Measurements from ENCODE around the gene GRID1. TPM values are rescaled to one million over a fixed set of nuclear protein-coding genes. Genes with fewer than 3 reads are reported as not detected.

The GRID1 gene
- polyA plus RNA-seq, 1 of the 3 experiments (the other 2 are of a cell fraction) = 0.13 TPM

- Histone ChIP-seq H4K20me1 (ENCODE audit: insufficient read depth) (no peaks in the 10 kb centered on the region), H3K79me2 (ENCODE audit: insufficient read depth) (no peaks in the 10 kb centered on the region), H3K9me2 (no peaks in the 10 kb centered on the region), H3K9ac (no peak overlapping the region), H3F3A (replicated peaks; ENCODE audit: insufficient read depth) (no peaks in the 10 kb centered on the region), H2AFZ (ENCODE audit: low read depth) (no peak overlapping the region), H3K9me3 (no peaks in the 10 kb centered on the region), H3K27ac (ENCODE audit: low read depth in 2 of 2, low read length in 1 of 2) (no peak overlapping the region), H3K36me3 (replicated peaks in 1 of 2; ENCODE audit: control insufficient read depth in 1 of 2, insufficient read depth in 2 of 2, low read length in 1 of 2) (no peaks in the 10 kb centered on the region), H3K4me3 (ENCODE audit: low read depth in 2 of 2, low read length in 1 of 2) (no peak overlapping the region), H3K4me1 (ENCODE audit: control insufficient read depth in 1 of 2, insufficient read depth in 2 of 2, low read depth in 1 of 2, low read length in 1 of 2) (peaks cover 0 to 8% of the 10 kb centered on the region in 2 experiments; a peak in 2 of 4 replicates), H3K27me3 (ENCODE audit: insufficient read depth) (no peaks in the 10 kb centered on the region), H3K4me2 (no peak overlapping the region)
- TF ChIP-seq FOXJ3 (CRISPR knock-in tag; IDR thresholded peaks at IDR 0.05) = no peak
- TF ChIP-seq GATA2 (CRISPR knock-in tag; IDR thresholded peaks at IDR 0.05) = 0 out of 2 replicates have a peak, but pooled peaks have one; percentile 14
- POLR2A ChIA-PET = no interaction called here
- WGBS (ENCODE audit: low lambda C conversion rate) = 32% methylated on average over 6 of the region's 9 CpGs
- CTCF ChIA-PET = interaction anchor here (0.6 kb wide), 1 partner anchor 10 kb away, joined by 3 read pairs; no protein-coding TSS in a partner anchor
- peak; percentile 69 for DNase-seq
These were observed 438.5 kb downstream of the GRID1 start for GRCh38 chr10:85927952-85928665.

GRCh38 chr10:85926986-85927385, 439.6 kb downstream of the GRID1 start:
- no peak overlapping the region for H3K4me2 ChIP-seq
- no peak overlapping the region for H3K27ac ChIP-seq (ENCODE audit: low read depth in 2 of 2, low read length in 1 of 2)
- no peaks in the 10 kb centered on the region for H3K9me3 ChIP-seq
- peaks cover 0 to 8% of the 10 kb centered on the region in 2 experiments; a peak in 2 of 4 replicates for H3K4me1 ChIP-seq (ENCODE audit: control insufficient read depth in 1 of 2, insufficient read depth in 2 of 2, low read depth in 1 of 2, low read length in 1 of 2)
- ChIA-PET POLR2A (no interaction called here), CTCF (interaction anchor here (0.6 to 1.2 kb wide), 2 partner anchors 69 to 466 kb away, joined by 3 to 4 read pairs; no protein-coding TSS in a partner anchor)
- H4K20me1 ChIP-seq (ENCODE audit: insufficient read depth) = no peaks in the 10 kb centered on the region
- 17% methylated on average over 3 of the region's 3 CpGs for WGBS (ENCODE audit: low lambda C conversion rate)
- no peak overlapping the region for H2AFZ ChIP-seq (ENCODE audit: low read depth)
- no peak overlapping the region for H3K9ac ChIP-seq
- no peak overlapping the region for H3K4me3 ChIP-seq (ENCODE audit: low read depth in 2 of 2, low read length in 1 of 2)
- DNase-seq = no peak
- TF ChIP-seq SMC3 (IDR thresholded peaks at IDR 0.05; ENCODE audit: low read depth, low read length) = no peak
- TF ChIP-seq PBX3 (IDR thresholded peaks at IDR 0.05) = no peak
- no peak for TF ChIP-seq FOSL2 (IDR thresholded peaks at IDR 0.05; ENCODE audit: borderline replicate concordance, low read depth)
- TF ChIP-seq REST (IDR thresholded peaks at IDR 0.05; ENCODE audit: low read depth, low read length) = no peak
- TF ChIP-seq YY1 (IDR thresholded peaks at IDR 0.05; ENCODE audit: low read depth) = no peak
- TF ChIP-seq RXRA (IDR thresholded peaks at IDR 0.05; ENCODE audit: borderline replicate concordance, low read depth) = no peak
- no peak for TF ChIP-seq RCOR1 (IDR thresholded peaks at IDR 0.05; ENCODE audit: low read length)
- no peak for TF ChIP-seq MXI1 (IDR thresholded peaks at IDR 0.05; ENCODE audit: low read depth, low read length)
- TF ChIP-seq NRF1 (IDR thresholded peaks at IDR 0.05; ENCODE audit: low read depth, low read length) = no peak
- TF ChIP-seq TAF1 (IDR thresholded peaks at IDR 0.05; ENCODE audit: borderline replicate concordance, low read depth, low read length) = no peak
- TF ChIP-seq USF2 (IDR thresholded peaks at IDR 0.05; ENCODE audit: borderline replicate concordance, low read depth, low read length) = no peak
- no peak for TF ChIP-seq USF1 (IDR thresholded peaks at IDR 0.05; ENCODE audit: borderline replicate concordance, low read depth)
- TF ChIP-seq GATA2 (CRISPR knock-in tag; IDR thresholded peaks at IDR 0.05) = no peak
- no peak for TF ChIP-seq SIN3A (IDR thresholded peaks at IDR 0.05; ENCODE audit: borderline replicate concordance, low read depth, low read length)
- no peak for TF ChIP-seq MEF2A (IDR thresholded peaks at IDR 0.05; ENCODE audit: borderline replicate concordance, low read depth)
- no peak for TF ChIP-seq ELF1 (IDR thresholded peaks at IDR 0.05)
- TF ChIP-seq POLR2AphosphoS5 (IDR thresholded peaks at IDR 0.05; ENCODE audit: low read depth, low read length) = no peak
- no peak for TF ChIP-seq EZH2phosphoT487 (IDR thresholded peaks at IDR 0.05; ENCODE audit: borderline replicate concordance, low read depth)
- TF ChIP-seq EP300 (IDR thresholded peaks at IDR 0.05; ENCODE audit: borderline replicate concordance in 1 of 2, low read depth in 1 of 2, low read length in 1 of 2) = no peak
- no peak for TF ChIP-seq JUND (IDR thresholded peaks at IDR 0.05)
- no peaks in the 10 kb centered on the region for H3K27me3 ChIP-seq (ENCODE audit: insufficient read depth)
- no peaks in the 10 kb centered on the region for H3K36me3 ChIP-seq (replicated peaks in 1 of 2; ENCODE audit: control insufficient read depth in 1 of 2, insufficient read depth in 2 of 2, low read length in 1 of 2)
- no peaks in the 10 kb centered on the region for H3F3A ChIP-seq (replicated peaks; ENCODE audit: insufficient read depth)
- no peaks in the 10 kb centered on the region for H3K79me2 ChIP-seq (ENCODE audit: insufficient read depth)
- H3K9me2 ChIP-seq = no peaks in the 10 kb centered on the region
